GM21526 (cell line): ENCODE measurements around the gene GEMIN8.

ENCODE experiments used
- ATAC-seq: cut with Tn5 transposase; IDR thresholded peaks from one replicate; pipeline ENCODE4 v1.9.1; 2021; ENCODE audit warnings: moderate library complexity; ENCODE audit not compliant: unreplicated experiment, low FRiP score

GEMIN8 gene, protein sequence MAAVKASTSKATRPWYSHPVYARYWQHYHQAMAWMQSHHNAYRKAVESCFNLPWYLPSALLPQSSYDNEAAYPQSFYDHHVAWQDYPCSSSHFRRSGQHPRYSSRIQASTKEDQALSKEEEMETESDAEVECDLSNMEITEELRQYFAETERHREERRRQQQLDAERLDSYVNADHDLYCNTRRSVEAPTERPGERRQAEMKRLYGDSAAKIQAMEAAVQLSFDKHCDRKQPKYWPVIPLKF

DNA sequence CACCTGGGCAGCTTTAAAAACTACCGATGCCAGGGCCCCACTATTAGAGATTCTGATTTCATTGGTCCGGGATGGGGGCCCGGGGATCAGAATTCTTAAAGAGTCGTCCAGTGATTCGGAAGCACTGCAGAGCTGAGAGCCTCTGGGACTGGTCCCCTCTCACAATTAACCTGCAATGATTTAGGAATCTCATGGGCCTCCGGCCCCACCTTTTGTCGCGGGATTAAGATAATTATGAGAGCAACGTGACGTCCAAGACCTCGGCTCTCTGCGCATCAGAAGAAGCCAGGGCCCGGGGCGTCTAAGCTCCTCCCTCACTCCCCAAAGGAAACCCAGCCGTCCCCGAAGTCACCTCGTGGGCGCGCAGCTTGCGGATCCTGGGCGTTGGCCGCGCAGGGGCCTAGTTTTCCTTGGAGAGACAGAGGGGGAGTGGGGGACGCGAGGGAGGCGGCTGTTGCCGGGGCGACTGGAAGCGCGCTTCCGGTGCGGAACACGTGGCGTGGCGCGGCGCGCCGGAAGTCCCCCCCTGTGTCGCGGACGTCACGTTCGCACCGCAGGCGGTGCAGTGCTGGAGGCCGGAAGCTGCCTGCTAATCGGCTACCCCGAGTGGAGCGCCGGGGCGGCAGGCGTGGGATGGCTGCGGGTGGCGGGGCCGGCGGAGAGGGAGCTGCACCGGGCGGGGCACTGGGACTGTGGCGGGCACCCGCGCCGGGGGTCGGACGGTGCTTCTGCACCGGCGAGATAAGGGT is at the start of gene GEMIN8:
GEMIN8 (minus strand) TSS at position 468 of the 749 bp plus-strand sequence. CDS start 8,414 bp downstream, outside the sequence.
- ATAC-seq: peak; percentile 82

DNA sequence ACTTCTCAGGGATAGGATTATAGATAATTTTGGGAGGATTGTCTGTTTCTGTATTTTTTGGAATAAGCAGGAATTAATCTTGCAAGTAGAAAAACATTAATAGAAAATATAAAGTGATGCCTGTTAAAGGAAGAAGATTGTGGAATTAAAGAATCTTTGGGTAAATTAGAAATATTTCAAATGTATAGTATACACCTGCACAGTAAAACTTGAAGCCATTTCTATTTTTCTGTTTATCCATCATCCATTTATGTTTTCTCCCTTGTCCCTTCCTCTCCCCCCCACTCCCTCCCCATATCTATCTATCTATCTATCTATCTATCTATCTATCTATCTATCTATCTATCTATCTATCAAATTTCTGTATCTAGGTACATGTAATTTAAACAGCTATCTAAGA is 46.9 kb upstream of the GEMIN8 start:
- ATAC-seq: no peak

DNA sequence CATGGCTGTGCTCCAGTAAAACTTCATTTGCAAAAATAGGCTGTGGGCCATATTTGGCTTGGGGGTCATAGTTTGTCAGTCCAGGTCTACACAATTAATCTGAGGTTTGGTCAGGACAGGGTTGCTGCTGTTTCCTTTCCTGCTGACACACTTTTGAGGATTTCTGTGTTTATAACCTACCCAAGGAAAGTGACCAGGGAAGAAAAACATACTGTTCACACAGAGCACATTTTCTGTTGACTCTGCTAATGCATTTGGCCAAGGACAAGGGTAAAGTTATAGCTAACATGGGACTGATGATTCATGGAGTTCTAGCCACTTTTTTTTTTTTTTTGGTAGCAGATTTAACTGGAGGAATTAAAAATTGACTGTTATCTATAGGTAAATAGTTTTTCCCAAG is 43.9 kb upstream of the GEMIN8 start:
- ATAC-seq: no peak

DNA sequence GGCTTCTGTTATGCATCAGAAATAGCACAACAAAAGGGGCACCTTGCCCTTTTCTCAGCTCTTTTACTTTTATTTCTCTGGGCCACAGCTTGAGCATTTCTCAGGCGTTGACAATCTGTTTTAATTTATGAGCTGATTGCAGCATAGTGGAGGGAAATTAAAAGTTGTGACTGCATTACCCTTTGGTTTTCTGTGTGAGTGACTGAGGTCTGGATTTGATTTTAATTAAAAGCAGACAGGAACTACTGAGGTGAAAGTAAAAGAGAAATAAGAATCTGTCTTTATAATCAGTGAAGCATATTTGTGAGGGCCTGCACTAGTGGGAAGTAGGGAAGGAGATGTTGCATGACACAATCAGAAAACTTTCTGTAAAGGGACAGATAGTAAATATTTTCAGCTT is 43.4 kb upstream of the GEMIN8 start:
- ATAC-seq: no peak

DNA sequence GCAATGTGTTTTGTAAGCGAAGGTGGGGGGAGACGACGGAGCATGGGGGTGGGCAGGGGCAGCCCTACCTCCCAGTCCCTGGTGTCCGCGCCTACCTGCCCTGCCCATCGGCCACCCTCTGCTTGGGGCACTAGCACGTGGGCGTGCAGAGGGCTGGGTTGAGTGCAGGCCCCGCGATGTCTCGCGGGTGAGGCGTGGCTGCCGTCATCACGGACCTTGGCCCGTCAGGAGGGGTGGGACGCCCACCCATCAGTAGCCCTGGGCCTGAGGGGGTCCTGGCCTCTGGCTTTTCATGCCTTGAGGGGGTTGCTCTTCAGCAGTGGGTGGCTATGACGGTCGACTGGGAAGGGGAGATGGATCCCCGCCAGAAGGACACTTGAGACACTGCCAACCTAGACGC is 36.1 kb upstream of the GEMIN8 start:
- ATAC-seq: no peak

DNA sequence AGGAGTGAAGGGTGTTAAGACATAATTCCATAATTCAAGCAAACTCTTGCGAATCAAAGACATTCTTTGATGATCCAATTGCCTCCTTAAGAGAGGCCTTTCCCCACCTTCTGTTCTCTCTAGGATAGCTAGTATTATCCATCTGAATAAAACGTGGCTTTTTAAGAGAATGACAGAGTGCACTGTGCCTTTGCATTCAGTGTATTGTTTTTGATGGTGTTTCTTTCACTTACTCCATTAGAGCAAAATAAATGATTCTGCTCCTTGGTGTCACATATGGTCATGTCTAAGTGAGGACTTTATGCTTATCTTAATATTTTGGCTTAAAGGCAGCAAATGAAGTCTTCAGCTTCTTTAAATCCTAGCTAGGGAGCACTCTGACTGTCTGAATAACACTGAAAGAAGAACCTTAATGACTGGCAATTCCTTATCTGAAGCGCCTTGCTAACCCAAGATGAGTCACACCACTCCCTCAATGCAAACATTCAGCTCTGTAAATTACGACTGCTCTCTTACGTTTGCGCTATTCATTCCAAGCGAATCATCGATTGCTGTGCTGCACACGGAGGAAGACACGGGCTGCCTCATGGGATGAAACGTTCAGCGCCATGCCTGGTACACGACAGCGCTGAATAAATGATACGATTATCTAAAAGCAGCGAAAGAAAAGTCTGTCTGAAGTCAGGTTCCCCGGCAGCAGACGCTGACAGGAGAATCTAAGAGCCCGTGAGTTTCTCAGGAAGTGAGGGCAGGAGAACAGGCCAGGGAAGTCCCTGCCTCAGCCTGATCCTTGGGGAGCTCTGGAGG is 35.1 kb upstream of the GEMIN8 start:
- ATAC-seq: no peak

DNA sequence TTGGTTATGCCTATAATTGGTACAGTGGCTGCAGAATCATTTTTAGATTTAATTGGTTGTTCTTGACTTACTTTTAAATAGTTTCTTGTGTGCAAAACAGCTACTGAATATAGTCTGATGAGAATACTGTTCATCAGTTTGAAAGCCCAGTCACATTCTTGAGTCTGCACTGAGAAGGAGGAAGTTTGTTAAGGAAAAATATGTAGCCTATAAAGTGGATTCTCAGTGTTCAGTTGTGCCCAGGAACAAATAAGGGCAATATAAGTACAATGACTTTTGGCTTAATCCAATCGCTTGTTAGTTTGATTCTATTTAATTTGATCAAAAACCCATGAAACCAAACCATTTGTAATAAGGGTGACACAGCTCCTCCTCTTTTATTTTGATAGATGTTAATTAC is 32.8 kb upstream of the GEMIN8 start:
- no peak for ATAC-seq

DNA sequence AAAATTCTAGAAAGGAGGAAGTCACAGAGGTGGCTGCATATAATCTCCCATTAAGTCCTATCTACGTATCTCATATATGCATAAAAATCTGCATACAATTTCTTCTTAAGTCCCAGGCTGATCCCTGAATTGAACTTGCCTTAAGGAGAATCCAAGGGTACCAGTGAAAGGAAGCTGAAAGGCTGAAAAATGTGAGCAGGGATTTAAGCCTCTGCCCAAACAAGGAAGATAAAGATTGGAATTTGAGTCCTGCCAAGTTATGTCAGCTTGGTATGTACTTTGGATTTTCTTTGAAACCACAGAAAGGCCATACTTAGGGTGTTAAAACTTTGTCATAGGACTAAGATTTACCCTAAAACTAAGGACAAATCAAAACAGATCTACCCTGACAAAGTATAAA is 26.5 kb upstream of the GEMIN8 start:
- ATAC-seq: no peak

DNA sequence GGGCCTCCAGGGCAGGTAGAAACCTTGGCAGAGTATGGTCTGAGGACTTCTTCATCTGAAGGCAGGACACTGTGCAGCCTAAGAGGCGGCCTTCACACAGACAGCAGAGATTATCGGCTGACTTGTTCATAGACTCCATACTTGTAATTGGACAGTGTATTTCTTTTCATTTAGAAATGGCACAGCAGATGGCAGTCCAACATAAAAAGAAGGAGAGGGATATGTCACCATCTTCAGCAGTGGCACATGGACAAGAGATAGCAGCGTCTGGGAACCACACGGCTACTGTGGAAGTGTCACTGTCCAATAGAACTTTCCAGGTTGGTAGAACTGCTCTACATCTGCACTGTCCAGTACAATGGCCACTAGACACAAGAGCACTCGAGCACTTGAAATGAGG is 21.7 kb upstream of the GEMIN8 start:
- no peak for ATAC-seq

DNA sequence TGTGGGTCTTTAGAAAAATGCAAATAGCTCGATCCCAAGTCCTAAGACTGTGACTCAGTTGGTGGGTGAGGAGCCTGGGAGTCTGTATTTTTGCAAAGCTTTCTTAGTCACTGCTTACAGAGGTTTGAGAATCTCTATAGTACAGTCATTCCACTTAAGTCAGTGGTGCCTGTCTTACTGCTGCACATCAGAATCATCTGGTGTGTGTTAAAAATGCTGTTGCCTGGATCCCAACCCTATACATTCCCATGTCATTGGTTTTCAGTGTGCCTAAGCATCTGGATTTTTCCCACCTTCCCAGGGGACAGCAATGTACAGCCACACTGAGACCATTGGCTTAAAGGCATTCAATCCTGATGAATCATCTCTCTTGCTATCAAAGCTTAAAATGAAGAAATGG is 21.0 kb upstream of the GEMIN8 start:
- ATAC-seq: no peak

DNA sequence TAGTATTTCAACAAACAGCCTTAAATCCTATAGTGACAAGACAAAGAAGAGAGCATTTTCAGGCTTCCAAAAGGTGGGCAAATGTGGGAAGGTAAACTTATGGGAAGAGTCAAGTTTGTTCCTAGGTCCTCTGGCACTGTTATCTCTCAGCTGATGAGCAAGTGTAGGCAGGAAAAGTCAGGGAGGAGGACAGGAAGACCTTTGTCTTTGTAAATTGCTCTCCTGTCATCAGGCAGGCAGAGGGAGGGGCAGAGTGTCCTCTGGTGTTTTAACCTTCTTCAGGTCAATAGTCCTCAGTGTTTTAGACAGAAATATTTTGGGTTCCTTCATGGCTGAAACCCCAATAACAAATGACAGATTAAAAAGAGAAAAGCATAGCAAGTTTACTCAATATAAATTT is 13.5 kb upstream of the GEMIN8 start:
- no peak for ATAC-seq

DNA sequence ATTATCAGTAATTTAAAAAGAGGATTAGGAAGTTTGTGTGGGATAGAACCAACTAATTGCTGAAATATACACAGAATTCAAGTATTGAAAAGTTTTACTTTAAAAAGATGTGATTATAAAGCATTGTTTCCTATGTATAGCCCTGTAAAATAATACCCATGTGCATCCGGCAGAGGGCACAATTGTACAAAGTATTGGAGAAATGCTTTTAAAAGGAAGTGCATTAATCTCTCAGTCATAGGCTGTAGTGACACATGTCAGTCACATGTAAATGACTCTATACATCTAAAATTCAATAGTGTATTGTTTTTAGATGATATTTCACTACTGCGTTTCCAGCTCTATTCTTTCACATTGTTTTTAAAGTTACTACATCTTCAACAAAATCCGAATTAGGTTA is 9.7 kb upstream of the GEMIN8 start:
- ATAC-seq: peak; percentile 93

DNA sequence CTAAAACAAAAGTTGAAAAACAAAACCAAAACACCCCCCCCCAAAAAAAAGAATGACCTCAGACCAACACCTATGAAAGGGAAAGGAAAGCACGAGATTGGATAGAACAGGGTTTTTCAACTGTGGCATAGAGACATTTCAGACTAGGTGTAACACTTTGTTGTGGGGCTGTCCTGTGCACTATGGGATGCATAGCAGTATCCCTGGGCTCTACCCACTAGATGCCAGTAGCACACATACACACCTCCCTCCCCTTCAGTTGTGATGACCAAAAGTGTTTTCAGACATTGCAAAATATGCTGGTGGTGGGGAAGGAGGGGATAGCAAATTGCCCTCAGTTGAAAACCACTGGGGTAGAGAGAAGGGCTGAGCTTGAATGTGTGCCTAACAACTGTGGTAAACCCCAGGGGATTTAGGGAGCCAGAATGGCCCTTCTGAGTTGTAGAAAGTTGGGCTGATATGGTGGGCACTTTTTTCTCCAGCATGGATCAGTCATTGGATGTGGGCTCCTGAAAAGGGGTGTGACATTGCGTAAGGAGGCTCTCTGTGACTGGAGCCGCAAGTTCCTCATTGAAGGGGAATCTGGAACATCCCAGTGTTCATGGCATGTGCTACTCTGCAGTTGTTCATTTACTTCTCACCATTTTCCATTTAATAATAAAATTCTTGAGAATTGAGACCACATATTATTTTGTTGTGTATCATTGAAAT is 8.8 kb upstream of the GEMIN8 start:
- no peak for ATAC-seq

DNA sequence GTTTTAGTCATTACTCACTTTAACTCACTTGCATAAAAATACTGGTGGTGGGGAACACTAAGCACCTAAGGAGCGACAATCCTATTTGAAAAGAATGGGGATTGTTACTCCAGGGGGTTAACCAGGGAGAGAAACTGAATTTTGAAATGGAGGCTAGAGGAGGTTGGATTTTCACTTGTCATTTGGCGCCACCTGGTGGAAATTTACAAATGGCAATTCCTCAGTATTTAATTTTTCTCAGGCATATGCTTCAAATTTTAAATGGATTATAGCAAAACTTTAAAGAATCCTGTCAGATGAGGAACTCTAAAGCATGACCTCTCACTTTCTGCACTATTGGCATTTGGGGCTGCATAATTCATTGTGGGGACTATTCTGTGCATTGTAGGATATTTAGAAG is 2.7 kb upstream of the GEMIN8 start:
- no peak for ATAC-seq

DNA sequence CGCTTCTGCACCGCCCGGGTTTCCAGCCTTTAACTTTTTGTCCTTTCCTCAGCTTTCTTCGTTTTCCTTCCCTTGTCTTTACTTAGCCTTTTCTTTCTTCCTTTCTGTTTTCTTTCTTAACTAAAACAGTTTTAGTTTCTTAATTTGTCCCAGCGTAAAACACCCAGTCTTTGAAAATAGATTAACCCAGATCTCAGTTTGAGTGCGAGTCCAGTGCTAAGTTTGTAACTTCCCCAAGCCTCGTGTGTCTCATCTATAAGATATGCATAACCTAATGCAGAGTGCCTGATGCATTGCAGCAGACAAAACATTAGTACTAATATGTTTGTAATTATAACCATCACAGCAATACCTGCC is 460 bp upstream of the GEMIN8 start:
- no peak for ATAC-seq

DNA sequence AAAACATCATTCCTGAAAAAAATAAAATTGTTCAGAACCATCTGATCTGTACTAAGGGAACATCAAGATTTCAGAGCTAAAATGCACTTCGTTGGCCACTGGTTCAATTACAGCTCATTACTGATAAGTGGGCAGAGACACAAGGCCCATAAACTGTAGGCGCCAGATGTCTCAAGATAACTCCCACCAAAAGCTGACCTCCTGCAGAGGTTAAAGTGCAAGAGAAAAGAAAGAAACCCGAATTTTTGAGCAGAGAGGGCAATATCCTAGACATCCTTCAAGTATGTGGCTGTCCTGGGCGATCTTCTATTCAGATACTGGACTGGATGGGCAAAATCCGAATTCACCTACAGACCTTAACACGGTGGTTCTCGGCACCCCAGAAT is 660 bp downstream of the GEMIN8 start:
- no peak for ATAC-seq

DNA sequence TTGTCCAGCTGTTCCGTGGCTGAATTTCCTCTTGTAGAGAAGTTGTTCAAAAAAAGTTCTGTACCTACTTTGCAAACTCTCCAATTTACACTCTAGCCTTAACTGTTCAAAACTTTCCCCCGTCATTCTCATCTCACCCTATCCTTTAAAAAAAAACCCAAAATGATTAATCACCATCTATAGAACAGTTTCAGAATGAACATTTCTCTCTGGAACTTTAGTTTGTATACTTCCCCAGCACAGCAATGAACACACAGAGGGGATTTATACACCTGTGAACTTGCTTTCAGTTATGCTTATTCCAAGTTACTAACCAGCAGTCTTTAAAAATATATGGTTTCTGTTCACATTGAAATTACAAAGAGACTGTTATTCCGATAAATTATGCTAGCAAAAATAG is 1.2 kb downstream of the GEMIN8 start:
- no peak for ATAC-seq

DNA sequence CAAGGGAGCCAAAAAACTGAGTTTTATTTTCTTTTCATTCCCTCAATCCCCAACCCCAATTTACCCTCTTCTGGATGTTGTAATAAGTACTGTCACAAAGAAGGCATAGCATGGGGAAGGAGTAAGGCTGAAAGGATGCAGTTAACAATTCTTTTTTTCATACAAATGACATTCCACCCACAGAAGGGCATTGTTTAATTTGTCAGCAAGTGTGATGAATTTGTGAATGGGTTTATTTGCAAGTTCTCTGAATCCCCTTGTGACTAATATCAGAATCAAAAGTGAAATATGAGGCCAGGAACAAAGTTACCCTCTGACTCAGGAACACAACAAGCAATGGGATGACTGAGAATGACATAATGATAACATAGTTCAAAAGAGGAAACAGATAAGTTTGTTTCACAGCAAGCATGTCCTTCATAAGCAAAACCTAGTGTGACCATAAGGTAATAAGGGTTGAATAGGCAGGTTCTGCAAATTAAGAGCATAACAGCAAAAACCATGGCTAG is 2.1 kb downstream of the GEMIN8 start:
- ATAC-seq: peak; percentile 43

DNA sequence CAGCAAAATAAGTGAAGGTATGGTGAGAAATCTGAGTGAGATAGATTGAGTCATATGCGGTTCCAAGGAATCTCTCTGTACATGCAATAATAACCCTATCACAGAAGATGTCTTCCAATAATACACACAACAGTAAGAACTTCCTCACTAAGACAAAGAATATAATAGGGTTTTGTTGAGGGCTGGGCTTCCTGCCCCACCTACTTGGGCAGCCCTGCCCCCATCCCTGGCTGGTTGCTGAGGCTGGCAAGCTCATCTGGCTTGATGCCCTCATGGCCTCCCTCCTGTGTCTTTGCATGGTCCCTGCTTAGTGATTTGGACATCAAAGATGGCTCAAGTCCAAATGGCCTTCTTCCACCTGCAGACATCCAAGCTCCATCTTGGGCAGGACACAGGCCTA is 2.7 kb downstream of the GEMIN8 start:
- no peak for ATAC-seq

DNA sequence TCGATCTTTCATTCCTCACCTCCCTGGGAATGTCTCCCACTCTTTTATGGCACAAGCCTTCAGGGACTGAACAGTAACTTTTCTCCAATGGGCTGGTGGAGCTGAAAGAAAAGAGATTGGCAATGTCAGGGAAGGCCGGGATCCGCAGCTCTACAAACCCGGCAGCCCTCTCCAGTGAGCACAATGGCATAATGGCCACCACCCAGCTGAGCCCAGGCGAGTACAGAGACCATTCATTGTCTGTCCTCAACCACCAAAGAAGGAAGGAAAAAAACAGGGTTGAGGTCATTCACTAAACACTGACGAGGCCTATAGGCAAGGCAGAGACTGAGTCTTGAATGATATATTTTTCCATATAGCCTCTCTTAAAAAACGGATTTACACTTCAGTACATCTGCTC is 3.6 kb downstream of the GEMIN8 start:
- no peak for ATAC-seq

DNA sequence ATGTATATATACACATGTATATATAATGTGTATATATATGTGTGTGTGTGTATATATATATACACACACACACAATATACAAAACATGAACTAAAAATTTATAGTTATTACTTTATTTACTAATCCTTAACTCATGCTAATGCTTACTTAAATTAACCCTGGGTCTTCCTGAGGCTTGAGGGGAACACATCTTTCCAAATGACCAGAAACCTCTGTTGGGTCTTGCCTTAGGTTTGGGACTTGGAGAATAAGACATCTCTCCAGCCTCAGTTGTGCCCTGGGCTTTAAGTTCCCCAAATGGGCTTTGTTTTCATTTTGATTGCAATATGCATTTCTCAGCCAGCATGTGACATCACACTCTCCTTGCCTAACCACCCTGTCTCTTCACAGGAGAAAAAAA is 7.7 kb downstream of the GEMIN8 start:
- ATAC-seq: no peak
